22Rv1 (cell line): Measurements from ENCODE around the gene RHOXF2B.

Source experiments
- H3K27ac ChIP-seq: fragments of 450-650 bp; 2 replicates; pipeline ENCODE4 v1.5.1; 2017
- ZFX ChIP-seq: fragments of 450-650 bp; IDR thresholded peaks from 2 replicates; pipeline ENCODE4 v1.6.1; 2017; ENCODE audit warnings: antibody characterized with exemption, borderline replicate concordance
- TF ChIP-seq, protein P1 (sequence below): fragments of 450-650 bp; IDR thresholded peaks from 2 replicates; pipeline ENCODE4 v1.5.1; 2017; ENCODE audit warnings: mild to moderate bottlenecking

Gene RHOXF2B

DNA sequence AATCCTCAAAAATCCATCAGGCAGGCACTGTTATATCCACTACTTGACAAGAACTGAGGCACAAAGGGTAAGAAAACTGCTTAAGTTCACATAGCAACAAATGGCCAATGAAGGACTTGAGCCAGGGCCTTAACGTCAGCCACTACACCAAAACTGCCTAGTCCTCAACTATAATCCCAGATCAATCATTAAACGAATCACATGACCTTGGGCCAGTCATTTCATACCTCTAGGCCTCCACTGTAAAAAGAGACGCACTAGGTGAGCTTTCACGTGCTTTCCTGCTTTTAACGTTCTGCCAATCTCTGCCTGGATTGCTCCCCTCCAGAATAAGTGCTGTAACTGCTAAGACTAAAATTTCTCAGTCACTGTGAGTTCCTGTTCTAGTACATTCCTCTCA is 54.7 kb downstream of the RHOXF2B start:
- no peak overlapping the region for H3K27ac ChIP-seq
- TF ChIP-seq, protein P1, sequence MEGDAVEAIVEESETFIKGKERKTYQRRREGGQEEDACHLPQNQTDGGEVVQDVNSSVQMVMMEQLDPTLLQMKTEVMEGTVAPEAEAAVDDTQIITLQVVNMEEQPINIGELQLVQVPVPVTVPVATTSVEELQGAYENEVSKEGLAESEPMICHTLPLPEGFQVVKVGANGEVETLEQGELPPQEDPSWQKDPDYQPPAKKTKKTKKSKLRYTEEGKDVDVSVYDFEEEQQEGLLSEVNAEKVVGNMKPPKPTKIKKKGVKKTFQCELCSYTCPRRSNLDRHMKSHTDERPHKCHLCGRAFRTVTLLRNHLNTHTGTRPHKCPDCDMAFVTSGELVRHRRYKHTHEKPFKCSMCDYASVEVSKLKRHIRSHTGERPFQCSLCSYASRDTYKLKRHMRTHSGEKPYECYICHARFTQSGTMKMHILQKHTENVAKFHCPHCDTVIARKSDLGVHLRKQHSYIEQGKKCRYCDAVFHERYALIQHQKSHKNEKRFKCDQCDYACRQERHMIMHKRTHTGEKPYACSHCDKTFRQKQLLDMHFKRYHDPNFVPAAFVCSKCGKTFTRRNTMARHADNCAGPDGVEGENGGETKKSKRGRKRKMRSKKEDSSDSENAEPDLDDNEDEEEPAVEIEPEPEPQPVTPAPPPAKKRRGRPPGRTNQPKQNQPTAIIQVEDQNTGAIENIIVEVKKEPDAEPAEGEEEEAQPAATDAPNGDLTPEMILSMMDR: no peak
- no peak for TF ChIP-seq ZFX
